Astrocyte (in vitro differentiated cells and primary cell): ENCODE measurements around the gene TRIM41.

Experiments
- CTCF ChIP-seq: IDR thresholded peaks from 2 replicates; pipeline ENCODE4 v1.5.1; 2011; ENCODE audit warnings: low read depth, mild to moderate bottlenecking, inconsistent platforms, low read length, moderate library complexity; ENCODE audit not compliant: insufficient read depth
- EZH2 ChIP-seq: IDR thresholded peaks from 2 replicates; pipeline ENCODE4 v1.6.1; 2012; ENCODE audit warnings: mild to moderate bottlenecking, low read length, inconsistent platforms; ENCODE audit not compliant: insufficient read depth

- no peak for TF ChIP-seq CTCF
- TF ChIP-seq EZH2 = no peak
These were observed 59.8 kb downstream of the TRIM41 start for GRCh38 chr5:181282874-181283273.
